Uterus (tissue), 2 donors: ENCODE data around the gene SYT9.

Experiments
- CTCF ChIP-seq, 4 experiments: fragments of 200-600 bp in 2 of 4; fragments of 450-650 bp in 2 of 4; sonication (generic) in 2 of 4; IDR thresholded peaks; one replicate each; pipeline ENCODE4 v1.5.1; 2016 to 2019; ENCODE audit warnings: antibody characterized with exemption in 4 of 4, mild to moderate bottlenecking in 2 of 4, moderate library complexity in 1 of 4
- POLR2A ChIP-seq, 2 donors: fragments of 450-650 bp; IDR thresholded peaks; one replicate each; pipeline ENCODE4 v1.6.1; 2016; ENCODE audit warnings: antibody characterized with exemption in 2 of 2, mild to moderate bottlenecking in 1 of 2, moderate library complexity in 1 of 2

- TF ChIP-seq CTCF (IDR thresholded peaks at IDR 0.05): no peak
- no peak for TF ChIP-seq POLR2A (IDR thresholded peaks at IDR 0.05)
Measured at GRCh38 chr11:7498193-7498592, 246.5 kb downstream of the SYT9 start.
